Right ventricle myocardium superior (tissue), 1 donor: ENCODE results near the gene FAF2. TPM values are rescaled to one million over a fixed set of nuclear protein-coding genes. Genes with fewer than 3 reads are reported as not detected.

Experiments
- ATAC-seq: fragments of 200-7000 bp; cut with Tn5 transposase; one replicate; pipeline ENCODE4 v1.9.1; 2020; ENCODE audit warnings: mild to moderate bottlenecking; ENCODE audit not compliant: poor library complexity
- DNase-seq: peaks from one replicate; pipeline ENCODE4 v3.0.0-alpha.2; 2020
- intact Hi-C: fragments of 100-400 bp; cut with DNase I; formaldehyde crosslinking; loops from one replicate; pipeline ENCODE4 v1.11.2; 2022
- total RNA-seq: library from RNA; stranded (reverse); fragmentation: NEBNext Ultra II Directional; extraction: Animal tissue kit (Norgen Biotek cat#: 25700); gene quantifications from one replicate; pipeline ENCODE4 v1.2.1, GENCODE V29; 2021
- donor health status: DM: no; HTN: yes; CAD: no; lungs with severe emphysema.

FAF2 gene
- total RNA-seq, 1 donor from 2014 or later = 12.3 TPM

DNA sequence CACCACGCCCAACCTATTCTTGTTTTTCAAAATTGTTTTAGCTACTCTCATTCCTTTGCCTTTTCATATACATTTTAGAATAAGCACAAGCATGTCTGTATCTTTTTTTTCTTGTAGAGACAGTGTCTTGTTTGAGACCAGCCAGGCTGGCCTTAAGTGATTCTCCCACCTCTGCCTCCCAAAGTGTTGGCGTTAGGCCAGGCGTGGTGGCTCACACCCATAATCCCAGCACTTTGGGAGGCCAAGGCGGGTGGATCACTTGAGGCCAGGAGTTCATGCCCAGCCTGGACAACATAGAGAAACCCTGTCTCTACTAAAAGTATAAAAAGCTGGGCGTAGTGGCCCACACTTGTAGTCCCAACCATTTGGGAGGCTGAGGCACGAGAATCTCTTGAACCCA is 76.0 kb downstream of the FAF2 start:
- no peak for ATAC-seq
- intact Hi-C loops = no loop called here

DNA sequence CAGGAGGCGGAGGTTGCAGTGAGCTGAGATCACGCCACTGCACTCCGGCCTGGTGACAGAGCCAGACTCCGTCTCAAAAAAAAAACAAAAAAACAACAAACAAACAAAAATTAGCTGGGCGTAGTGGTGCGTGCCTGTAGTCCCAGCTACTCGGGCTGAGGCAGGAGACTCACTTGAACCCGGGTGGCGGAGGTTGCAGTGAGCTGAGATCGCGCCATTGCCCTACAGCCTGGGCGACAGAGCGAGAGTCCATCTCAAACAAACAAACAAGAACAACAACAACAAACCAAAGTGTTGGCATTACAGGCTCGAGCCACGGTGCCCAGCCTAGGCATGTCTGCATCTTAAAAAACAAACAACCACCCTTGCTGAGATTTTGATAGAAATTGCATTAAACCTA is 76.8 kb downstream of the FAF2 start:
- intact Hi-C loops = no loop called here
- no peak for ATAC-seq

More for the DNA sequence above, 76.0 kb downstream of the FAF2 start:
- no peak for DNase-seq

DNA sequence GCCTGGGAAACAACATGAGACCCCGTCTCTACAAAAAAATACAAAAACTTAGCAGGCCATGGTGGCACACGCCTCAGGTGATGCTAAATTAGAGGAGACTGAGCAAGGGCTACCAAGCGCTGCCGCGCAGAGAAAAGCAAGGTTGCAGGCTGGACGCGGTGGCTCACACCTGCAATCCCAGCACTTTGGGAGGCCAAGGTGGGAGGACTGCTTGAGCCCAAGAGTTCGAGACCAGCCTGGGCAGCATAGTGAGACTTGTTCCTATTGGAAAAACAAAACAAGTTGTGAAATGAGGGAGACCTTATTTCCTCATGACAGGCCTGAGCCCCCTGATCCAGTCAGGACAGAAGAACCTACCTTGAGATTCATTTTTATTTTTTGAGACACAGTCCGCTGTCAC is 77.5 kb downstream of the FAF2 start:
- DNase-seq = no peak
- intact Hi-C loops = no loop called here
- ATAC-seq = no peak

More for the DNA sequence above, 76.8 kb downstream of the FAF2 start:
- DNase-seq = no peak

DNA sequence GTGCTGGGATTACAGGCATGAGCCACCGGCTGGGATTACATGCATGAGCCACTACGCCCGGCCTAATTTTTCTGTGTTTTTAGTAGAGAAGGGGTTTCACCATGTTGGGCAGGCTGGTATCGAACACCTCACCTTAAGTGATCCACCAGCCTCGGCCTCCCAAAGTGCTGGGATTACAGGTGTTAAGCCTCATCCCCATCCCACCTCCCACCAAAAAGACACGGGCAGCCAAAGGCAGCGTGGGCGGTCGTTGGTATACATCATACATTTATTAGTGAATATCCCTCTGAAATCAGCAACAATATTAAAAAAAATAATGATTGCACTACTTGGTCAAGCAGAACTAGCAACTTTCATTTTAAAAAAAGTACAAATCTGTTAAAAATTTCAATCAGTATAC is 78.3 kb downstream of the FAF2 start:
- intact Hi-C loops = no loop called here
- DNase-seq = no peak
- ATAC-seq = no peak

DNA sequence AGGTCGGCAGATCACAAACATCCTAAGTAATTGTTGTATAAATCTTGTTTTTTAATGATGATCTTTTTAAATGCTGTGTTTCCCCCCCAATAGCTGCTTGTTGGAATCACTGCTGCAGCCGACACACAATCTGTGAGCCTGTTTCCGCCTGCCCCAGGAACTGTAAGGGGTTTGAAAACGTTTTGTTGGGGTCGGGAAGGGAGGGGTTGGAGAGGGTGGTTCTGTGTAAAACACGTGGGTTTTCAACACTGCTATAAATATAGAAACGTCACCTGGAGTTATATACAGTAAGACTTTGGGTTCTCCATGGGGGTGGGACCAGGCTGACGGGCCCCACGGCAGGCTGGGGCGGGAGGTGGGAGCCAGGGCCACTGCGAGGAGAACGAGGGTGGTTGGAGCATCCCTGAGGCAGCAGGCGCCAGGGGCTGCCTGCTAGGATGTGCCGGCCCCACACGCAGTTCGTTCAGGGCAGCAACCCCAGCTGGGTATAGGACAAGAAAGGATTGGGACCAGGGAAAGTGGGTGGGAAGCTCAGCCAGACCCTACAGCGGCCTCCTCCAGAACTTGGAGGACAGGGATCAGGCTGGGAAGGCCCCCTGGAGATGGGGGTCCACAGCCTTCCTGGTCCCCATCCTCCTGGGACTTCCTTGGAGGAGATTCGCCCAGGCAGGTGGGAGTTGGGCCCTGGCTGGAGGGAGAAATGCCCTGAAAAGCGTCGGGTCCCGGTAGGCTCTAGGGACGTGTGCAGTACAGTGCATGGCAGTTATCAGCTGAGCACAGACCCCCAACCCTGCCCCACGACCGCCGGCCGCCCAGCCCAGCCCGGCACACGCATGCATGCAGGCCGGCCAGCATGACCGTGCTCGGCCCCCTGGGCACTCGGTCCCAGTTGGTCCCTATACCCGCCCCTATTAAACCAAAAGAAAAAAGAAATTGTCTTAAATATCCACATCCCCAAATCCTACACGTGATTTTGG is 79.3 kb downstream of the FAF2 start:
- intact Hi-C loops = no loop called here
- no peak for DNase-seq
- ATAC-seq = no peak

DNA sequence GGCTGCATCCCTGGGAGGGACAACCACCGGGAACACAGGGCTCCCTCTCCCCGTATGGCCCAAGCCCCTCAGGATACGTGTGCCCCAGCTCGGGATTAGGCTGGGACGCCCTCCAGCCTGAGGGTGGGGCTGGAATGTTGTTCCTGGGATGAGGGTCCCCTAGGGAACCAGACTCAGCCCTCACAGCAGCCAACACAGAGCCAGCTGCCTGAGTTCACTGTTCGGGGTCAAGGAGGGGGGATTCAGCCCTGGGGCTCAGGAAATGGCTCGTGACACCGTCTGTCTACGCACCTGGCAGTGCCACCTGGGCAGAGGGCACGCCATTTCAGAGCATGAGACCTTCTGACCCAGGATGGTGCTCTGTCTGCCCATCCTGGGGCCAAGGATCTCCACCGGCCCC is 80.1 kb downstream of the FAF2 start:
- ATAC-seq (peak; percentile 34), DNase-seq (peak; percentile 58)

DNA sequence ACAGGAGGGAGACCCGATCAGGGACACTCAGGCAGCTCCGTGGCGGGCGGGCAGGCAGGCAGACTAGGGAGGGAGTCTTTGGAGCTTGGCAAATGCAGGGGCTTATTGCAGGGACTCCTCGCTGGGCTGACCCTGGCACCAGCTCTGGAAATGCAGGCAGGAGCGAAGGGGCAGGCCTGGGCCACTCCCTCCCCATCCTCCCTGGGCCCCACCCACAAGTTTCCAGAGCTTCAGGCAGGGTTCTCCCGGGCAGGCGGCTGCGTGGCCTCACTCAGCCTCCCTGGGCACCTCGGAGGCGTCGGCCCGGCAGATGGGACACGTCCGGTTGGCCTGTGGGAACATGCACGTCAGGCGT is 80.6 kb downstream of the FAF2 start:
- DNase-seq (peak; percentile 59), ATAC-seq (no peak)
- intact Hi-C loops = no loop called here

More for the DNA sequence above, 80.1 kb downstream of the FAF2 start:
- intact Hi-C loops = no loop called here

DNA sequence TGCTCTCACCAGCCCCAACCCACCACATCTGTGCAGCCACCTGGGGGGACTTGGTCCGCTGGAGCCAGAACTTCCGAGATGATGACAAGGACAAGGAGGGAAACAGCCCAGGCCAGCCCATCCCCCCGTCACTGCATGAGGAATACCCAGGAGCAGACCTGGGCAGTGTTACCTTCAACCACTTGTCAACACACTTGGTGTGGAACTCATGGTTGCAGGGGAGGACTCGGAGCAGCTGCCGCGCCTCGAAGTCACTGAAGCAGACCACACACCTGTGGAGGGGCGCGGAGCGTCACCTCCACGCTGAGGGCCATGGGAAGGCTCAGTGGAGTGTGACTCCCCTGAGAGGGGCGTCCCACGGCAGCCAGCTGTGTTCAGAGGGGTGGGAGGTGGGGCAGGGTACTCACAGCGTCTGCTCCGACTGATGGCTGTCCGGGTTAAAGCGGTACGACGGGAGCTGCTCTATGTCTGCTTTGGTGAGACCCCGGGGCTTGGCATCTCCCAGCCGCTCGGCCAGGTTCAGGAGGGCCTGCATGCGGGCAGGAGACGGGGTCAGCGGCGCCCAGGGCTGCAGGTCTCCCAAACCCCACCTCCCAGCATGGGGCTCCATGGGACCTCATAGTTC is 81.0 kb downstream of the FAF2 start:
- DNase-seq (no peak), ATAC-seq (no peak)
- intact Hi-C loops = no loop called here

DNA sequence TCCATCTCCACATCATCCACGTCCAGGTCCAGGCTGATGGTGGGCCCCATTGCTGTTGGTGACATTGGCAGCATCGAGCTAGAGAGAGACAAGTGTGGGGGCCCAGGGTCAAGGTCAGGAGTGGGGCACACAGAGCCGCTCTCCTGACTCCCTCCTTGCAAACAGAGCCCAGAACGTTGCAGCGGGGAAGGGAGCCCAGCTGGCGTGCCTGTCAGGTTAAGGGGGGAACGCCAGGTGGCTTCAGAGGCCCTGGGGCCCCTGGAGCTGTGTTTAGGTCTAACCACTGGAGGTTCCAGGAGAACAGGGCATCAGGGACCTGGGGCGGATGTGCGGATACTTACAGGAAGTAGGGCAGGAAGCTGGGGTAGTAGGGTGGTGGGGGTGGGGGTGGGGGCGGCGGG is 81.6 kb downstream of the FAF2 start:
- DNase-seq = no peak
- no peak for ATAC-seq
- intact Hi-C loops = loop anchor here (10.0 kb wide), 1 partner anchor 115 kb away; the partner anchor contains the start of gene CLTB

DNA sequence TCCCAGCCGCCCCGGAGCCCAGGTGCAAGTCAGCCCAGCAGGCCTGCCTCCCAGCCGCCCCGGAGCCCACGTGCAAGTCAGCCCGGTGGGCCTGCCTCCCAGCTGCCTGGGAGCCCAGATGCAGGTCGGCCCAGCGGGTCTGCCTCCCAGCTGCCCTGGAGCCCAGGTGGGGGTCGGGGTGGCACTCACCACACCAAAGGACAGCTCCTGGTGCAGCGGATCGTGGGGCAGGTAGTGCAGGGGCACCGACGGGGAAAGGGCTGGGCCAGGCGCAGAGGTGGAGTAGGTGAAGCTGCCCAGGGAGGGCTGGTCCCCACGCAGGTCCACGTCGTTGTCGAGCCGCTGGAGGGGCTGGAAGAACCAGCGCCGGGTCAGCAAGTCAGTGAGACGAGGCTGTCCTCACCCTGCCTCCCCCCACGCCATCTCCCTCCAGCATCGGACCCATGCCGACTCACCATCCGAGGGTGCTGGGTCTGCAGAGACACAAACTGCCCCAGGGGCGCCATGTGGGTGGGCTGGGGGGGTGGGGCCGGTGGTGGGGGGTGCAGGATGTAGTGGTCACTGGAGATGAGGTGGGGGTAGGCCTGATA is 82.3 kb downstream of the FAF2 start:
- ATAC-seq = no peak
- intact Hi-C loops = loop anchor here (10.0 kb wide), 1 partner anchor 116 kb away; the partner anchor contains the start of gene CLTB
- no peak for DNase-seq

DNA sequence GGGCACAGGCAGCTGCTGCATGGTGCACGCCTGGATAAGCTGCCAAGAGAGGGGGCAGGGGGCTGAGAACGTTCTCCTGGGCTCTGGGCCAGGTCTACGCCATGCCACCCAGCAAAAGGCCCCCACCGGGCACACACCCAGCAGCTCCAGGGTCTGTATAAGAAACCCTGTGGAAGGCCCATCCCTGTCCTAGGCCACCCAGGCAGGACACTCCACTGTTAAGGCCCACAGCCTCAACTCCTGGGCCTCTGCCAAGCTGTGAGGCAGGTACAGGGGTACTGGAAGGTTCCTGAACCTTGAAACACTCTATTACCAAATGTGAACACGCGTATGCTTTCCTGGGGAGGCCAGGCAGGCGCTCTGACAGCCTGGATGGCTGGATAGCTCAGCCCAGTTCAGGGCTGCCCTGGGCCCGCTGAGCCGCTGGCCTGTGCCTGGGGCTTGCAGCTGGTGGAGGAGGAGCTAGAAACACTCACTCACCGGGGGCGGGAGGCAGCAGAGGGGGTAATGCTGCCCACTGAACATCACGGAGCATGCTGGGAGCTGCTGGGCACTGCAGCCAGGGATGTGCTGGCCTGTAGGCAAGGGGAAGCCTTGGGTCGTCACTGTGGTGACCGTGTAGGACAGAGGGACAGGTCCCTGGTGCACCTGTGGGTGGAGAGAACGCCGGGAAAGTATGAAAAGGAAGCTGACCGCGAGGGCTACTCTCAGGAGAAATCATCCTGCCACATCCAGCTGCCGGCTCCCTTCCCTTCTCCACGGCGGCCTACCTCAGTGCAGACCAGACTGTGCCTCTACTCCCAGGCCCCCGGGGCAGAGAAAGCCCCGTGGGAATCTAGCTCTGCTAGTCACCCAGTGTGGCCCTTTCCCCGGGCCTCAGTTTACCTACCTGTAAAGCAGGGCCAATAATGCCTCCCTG is 83.1 kb downstream of the FAF2 start:
- ATAC-seq (no peak), DNase-seq (no peak)
- intact Hi-C loops = loop anchor here (10.0 kb wide), 1 partner anchor 116 kb away; the partner anchor contains the start of gene CLTB

DNA sequence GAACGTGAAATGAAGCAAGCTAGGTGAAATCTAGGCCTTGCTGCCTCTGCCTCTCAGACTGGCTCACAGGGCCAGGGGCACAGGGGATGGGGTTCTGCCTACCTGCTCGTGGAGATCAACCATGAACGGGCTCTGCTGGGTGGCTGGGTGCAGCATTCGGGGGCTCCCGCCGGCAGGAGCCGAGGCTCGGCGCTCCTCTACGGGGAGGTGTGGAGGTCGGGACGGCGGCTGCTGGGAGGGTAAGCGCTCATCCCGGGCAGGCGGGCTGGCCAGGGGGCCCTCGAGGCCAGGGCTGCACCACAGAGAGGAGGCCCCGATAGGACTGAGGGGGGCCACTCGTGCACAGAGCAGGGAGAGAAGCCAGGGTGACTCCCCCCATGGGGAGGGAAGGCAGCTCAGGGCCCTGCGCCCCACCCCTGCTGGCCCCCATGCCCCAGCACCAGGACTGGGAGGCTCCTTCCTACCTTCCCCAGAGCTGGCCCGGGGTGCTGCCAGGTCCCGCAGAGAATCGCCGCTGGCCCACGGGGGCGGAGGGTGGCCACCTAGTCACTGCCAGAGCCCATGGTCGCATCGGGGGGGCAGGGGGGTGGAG is 83.8 kb downstream of the FAF2 start:
- intact Hi-C loops = loop anchor here (10.0 kb wide), 1 partner anchor 117 kb away; the partner anchor contains the start of gene CLTB
- DNase-seq = no peak

DNA sequence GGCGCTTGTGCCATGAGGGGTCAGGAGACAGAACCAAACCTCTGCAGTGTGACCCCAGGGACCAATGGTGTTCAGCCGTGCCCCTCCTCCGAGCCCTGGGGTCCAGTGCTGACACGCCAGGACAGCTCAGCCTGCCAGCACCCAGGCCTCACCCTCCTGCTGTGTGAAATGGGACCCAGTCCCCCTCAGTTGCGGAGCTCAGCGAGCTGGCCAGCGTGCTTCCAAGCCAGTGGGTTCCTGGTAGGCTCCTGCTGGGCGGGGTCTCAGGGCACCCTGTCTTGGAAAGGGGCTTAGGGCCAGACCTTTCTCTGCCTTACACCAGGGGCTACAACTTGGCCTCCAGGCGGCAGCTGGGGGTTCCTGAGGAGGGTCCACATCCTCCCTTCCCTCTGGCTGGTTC is 84.6 kb downstream of the FAF2 start:
- no peak for DNase-seq
- intact Hi-C loops = loop anchor here (10.0 kb wide), 1 partner anchor 118 kb away; the partner anchor contains the start of gene CLTB
- no peak for ATAC-seq

More for the DNA sequence above, 83.8 kb downstream of the FAF2 start:
- ATAC-seq = no peak

DNA sequence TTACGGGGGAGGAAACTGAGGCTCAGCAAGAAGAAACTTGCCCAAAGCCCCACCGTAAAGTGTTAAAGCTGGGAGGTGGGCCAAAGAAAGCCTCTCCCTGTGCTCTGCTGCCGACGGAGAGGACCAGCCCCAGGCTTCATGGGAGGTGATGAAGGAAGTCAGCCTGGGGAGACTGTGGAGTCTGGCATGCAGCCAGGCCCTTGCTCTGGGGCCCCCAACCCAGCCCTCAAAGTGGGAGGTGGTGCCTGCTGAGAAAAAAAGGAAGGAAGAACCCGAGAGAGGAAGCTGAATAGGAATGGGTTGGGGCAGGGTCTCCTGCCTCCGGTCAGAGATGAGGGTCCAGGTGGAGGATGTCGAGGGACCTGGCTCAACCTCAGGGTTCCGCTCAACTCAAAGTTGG is 85.2 kb downstream of the FAF2 start:
- intact Hi-C loops = loop anchor here (10.0 kb wide), 1 partner anchor 119 kb away; the partner anchor contains the start of gene CLTB
- peak; percentile 81 for DNase-seq
- ATAC-seq = no peak

DNA sequence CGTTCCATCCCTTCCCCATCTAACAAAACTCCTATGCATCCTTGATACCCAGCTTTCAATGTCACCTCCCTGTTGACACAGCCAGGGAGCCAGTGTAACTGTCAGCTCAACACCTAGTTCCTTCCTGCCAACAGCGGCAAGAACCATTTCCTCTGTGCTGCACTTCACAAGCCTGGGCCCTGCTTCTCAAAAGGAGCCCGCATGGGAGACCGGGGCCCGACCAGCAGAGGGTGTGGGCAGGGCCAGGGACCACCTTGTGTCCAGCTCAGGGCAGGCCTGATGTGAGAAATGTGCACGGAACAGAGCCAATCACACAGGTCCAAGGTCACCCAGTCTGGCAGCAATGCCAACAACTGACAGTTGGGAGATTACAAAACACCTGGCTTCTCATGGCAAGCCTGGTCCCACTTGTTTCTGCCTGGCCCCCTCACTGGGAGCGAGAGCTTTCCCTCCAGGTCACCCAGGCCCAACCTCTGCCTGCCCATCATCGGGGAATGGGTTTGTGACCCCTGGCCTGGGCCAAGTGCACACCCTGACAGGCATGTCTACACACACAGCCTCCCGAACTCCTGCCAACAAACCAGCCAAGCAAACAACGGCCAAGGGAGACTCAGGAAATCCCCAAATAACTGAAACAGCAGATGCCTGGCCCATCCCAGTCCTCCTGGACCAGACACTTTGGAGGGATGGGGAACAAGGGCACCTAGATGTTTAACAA is 85.9 kb downstream of the FAF2 start:
- intact Hi-C loops = loop anchor here (10.0 kb wide), 1 partner anchor 119 kb away; the partner anchor contains the start of gene CLTB
- DNase-seq = peak; percentile 58

DNA sequence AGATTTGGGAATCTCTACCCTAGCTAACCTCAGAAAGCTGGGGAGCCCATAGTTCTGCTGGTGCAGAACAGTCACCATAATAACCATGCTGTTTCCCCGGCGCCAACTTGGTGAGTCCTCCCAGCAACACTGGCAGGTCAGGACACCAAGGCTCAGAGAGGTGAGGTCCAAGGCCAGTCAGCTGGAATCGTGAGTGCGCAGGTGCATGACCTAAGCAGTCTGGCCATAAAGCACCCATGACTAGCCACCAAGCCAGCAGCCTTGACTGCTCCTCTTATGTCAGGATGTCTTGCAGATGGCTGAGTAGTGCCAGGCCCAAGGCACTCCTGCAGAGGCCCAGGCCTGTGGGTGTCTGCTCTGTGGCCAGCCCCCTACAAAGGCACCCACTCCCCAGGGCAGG is 86.5 kb downstream of the FAF2 start:
- intact Hi-C loops = loop anchor here (10.0 kb wide), 1 partner anchor 120 kb away; the partner anchor contains the start of gene CLTB
- DNase-seq (no peak), ATAC-seq (no peak)

More for the DNA sequence above, 85.9 kb downstream of the FAF2 start:
- no peak for ATAC-seq

DNA sequence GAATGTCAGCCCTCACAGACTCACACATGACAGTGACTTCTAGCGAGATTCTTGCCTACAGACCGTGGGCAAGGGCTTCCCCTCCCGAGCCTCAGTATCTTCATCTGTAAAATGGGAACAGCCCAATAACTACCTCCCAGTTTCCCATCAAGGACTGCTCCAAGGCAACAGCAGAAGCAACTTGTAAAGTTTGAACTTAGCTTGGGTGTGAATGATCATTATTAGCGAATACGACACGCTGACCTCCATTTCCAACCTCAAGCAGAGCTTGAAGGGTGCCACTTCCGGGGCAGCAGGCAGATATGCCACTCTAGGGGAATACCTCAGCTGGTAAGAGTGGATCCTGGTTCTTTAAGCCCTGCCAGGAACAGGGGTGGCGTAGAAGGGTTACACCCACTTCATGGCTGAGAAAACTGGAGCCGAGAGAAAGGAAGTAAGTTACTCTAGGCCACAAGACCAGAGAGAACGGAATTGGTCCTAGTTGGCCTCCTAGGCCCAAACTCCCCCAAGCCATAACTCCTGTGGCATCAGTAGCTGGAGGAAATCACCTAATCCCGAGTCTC is 87.0 kb downstream of the FAF2 start:
- DNase-seq (no peak), ATAC-seq (no peak)
- intact Hi-C loops = loop anchor here (10.0 kb wide), 1 partner anchor 120 kb away; the partner anchor contains the start of gene CLTB
